Lung (tissue), 12 donors: ENCODE results near the gene SWAP70. TPM values are rescaled to one million over a fixed set of nuclear protein-coding genes. Genes with fewer than 3 reads are reported as not detected.

Experiments used
- ATAC-seq: fragments of 200-7000 bp; cut with Tn5 transposase; one replicate; pipeline ENCODE4 v1.9.1; 2020; ENCODE audit warnings: moderate number of reproducible peaks; ENCODE audit not compliant: insufficient read depth, low FRiP score
- DNase-seq, 3 donors: peaks; one replicate each; pipeline ENCODE4 v3.0.0-alpha.2; 2013 to 2017
- H3K27ac ChIP-seq, 2 donors: one replicate each; pipeline ENCODE4 v1.5.1; 2013; ENCODE audit warnings: mild to moderate bottlenecking in 2 of 2, moderate library complexity in 2 of 2, control low read depth in 1 of 2, inconsistent platforms in 1 of 2, low read depth in 1 of 2, low read length in 1 of 2
- H3K27me3 ChIP-seq, 3 donors: one replicate each; pipeline ENCODE4 v1.5.1; 2013; ENCODE audit warnings: low read length in 2 of 3; ENCODE audit not compliant: control insufficient read depth in 3 of 3, insufficient read depth in 3 of 3
- H3K36me3 ChIP-seq, 4 donors: one replicate each; pipeline ENCODE4 v1.5.1; 2013; ENCODE audit warnings: low read length in 4 of 4, mild to moderate bottlenecking in 1 of 4, moderate library complexity in 1 of 4; ENCODE audit not compliant: control insufficient read depth in 4 of 4, insufficient read depth in 4 of 4
- H3K4me1 ChIP-seq, 5 donors: one replicate each; pipeline ENCODE4 v1.5.1; 2013; ENCODE audit warnings: low read length in 5 of 5, mild to moderate bottlenecking in 2 of 5, moderate library complexity in 1 of 5; ENCODE audit not compliant: control insufficient read depth in 5 of 5, insufficient read depth in 5 of 5
- H3K4me3 ChIP-seq: one replicate; pipeline ENCODE4 v1.5.1; 2013; ENCODE audit warnings: mild to moderate bottlenecking, control low read depth, moderate library complexity
- H3K9ac ChIP-seq, 2 donors: one replicate each; pipeline ENCODE4 v1.5.1; 2013; ENCODE audit warnings: low read length in 2 of 2, control low read depth in 1 of 2; ENCODE audit not compliant: insufficient read depth in 1 of 2
- H3K9me3 ChIP-seq, 4 donors: one replicate each; pipeline ENCODE4 v1.5.1; 2013; ENCODE audit warnings: low read length in 3 of 4, mild to moderate bottlenecking in 1 of 4, moderate library complexity in 1 of 4; ENCODE audit not compliant: control insufficient read depth in 4 of 4, insufficient read depth in 3 of 4
- CTCF ChIP-seq: IDR thresholded peaks from 2 replicates; pipeline ENCODE4 v1.5.1; 2012; ENCODE audit warnings: mild to moderate bottlenecking; ENCODE audit errors: control extremely low read depth, extremely low read depth
- WGBS, 2 donors: extraction: QIAGEN DNeasy Blood & Tissue Kit; methylation state at CpG; one replicate each; pipeline ENCODE4 v1.1.7; 2013; 5-methylcytosine and 5-hydroxymethylcytosine counted together
- polyA plus RNA-seq, 2 donors: library from polyadenylated mRNA; stranded (reverse); fragments of 200-250 nt; gene quantifications; one replicate each; pipeline ENCODE4 v1.2.1, GENCODE V29; 2013
- total RNA-seq, 2 donors: library from RNA; depleted of rRNA in 1 of 2; stranded (reverse); fragments of >200 nt in 1 of 2; gene quantifications; one replicate each; pipeline ENCODE4 v1.2.1, GENCODE V29; 2014 to 2021
- donor health status: control.
- donor health status: control.
- donor health status: Bipolar disorder and iron deficiency.
- donor health status: healthy.
- donor health status: DM: yes; HTN: yes; CAD: no.

SWAP70 gene
- total and polyA plus RNA-seq, 4 donors = 14.9 to 44.8 (median 35.9) TPM

GRCh38 chr11:9717040-9717357 is 53.1 kb downstream of the SWAP70 start:
- H3K4me3 ChIP-seq = no peak overlapping the region
- no peaks in the 10 kb centered on the region for H3K27me3 ChIP-seq
- ATAC-seq = peak; percentile 43
- WGBS, 2 donors = 16 to 50% methylated on average over 3 of the region's 3 CpGs
- H3K27ac ChIP-seq = peak overlapping the region; percentile 57 to 63
- peaks cover 2 to 8% (median 3%) of the 10 kb centered on the region in 4 donors for H3K36me3 ChIP-seq
- peaks cover 0 to 23% (median 4%) of the 10 kb centered on the region in 5 donors for H3K4me1 ChIP-seq
- DNase-seq = no peak
- TF ChIP-seq CTCF = no peak
- H3K9me3 ChIP-seq = no peaks in the 10 kb centered on the region
- H3K9ac ChIP-seq = no peak overlapping the region

- WGBS, 2 donors = 93 to 96% methylated on average over 2 of the region's 2 CpGs
- H3K9ac ChIP-seq = no peak overlapping the region
- H3K27ac ChIP-seq = peak overlapping the region; percentile 22 to 53
- no peaks in the 10 kb centered on the region for H3K9me3 ChIP-seq
- DNase-seq (no peak), ATAC-seq (no peak)
- TF ChIP-seq CTCF = no peak
- H3K4me1 ChIP-seq = peaks cover 0 to 23% (median 4%) of the 10 kb centered on the region in 5 donors
- no peak overlapping the region for H3K4me3 ChIP-seq
- H3K27me3 ChIP-seq = no peaks in the 10 kb centered on the region
- peaks cover 2 to 8% (median 3%) of the 10 kb centered on the region in 4 donors for H3K36me3 ChIP-seq
Measured at GRCh38 chr11:9717719-9718118, 53.8 kb downstream of the SWAP70 start.

GRCh38 chr11:9718147-9718546 is 54.3 kb downstream of the SWAP70 start:
- H3K4me1 ChIP-seq = peaks cover 0 to 23% (median 4%) of the 10 kb centered on the region in 5 donors
- no peak for TF ChIP-seq CTCF

GRCh38 chr11:9719566-9720289 is 55.9 kb downstream of the SWAP70 start:
- DNase-seq = peak in 2 of 3 donors; percentile 23 to 41
- Histone ChIP-seq H3K36me3 (peaks cover 2 to 8% (median 3%) of the 10 kb centered on the region in 4 donors), H3K4me1 (peaks cover 0 to 23% (median 4%) of the 10 kb centered on the region in 5 donors), H3K9me3 (no peaks in the 10 kb centered on the region), H3K9ac (no peak overlapping the region), H3K4me3 (no peak overlapping the region), H3K27me3 (no peaks in the 10 kb centered on the region), H3K27ac (peak overlapping the region in 1 of 2 donors; percentile 82)
- peak; percentile 33 for ATAC-seq
- WGBS, 2 donors = 4 to 11% methylated on average over 4 of the region's 4 CpGs
- TF ChIP-seq CTCF = no peak

More at GRCh38 chr11:9718147-9718546, 54.3 kb downstream of the SWAP70 start:
- H3K27me3 ChIP-seq = no peaks in the 10 kb centered on the region
- H3K4me3 ChIP-seq = no peak overlapping the region
- no peak for ATAC-seq
- no peak overlapping the region for H3K9ac ChIP-seq
- peak overlapping the region in 1 of 2 donors; percentile 53 for H3K27ac ChIP-seq
- H3K36me3 ChIP-seq = peaks cover 2 to 8% (median 3%) of the 10 kb centered on the region in 4 donors
- no peaks in the 10 kb centered on the region for H3K9me3 ChIP-seq
- no peak for DNase-seq
